Neural cell (in vitro differentiated cells): ENCODE data around the gene RPL28. TPM values are rescaled to one million over a fixed set of nuclear protein-coding genes. Genes with fewer than 3 reads are reported as not detected.

Experiments
- H2AFZ ChIP-seq: fragments of 200-600, 300-800 bp; sonication (generic), shearing (Covaris generic); 2 replicates; pipeline ENCODE4 v1.6.0; 2014; ENCODE audit warnings: low read depth, mild to moderate bottlenecking, antibody characterized with exemption, low read length, moderate library complexity
- H3F3A ChIP-seq: fragments of 200-600 bp; shearing (Covaris generic); 2 replicates; pipeline ENCODE4 v1.6.1; 2016; ENCODE audit warnings: mild to moderate bottlenecking, moderate library complexity, mixed read lengths, antibody characterized with exemption, low read length; ENCODE audit not compliant: insufficient read depth, poor library complexity, severe bottlenecking
- H3K27ac ChIP-seq: fragments of 200-600, 300-800 bp; sonication (generic), shearing (Covaris generic); 2 replicates; pipeline ENCODE4 v1.5.1; 2014; ENCODE audit warnings: mild to moderate bottlenecking, low read length, moderate library complexity
- H3K27me3 ChIP-seq: fragments of 300-800, 200-600 bp; sonication (generic), shearing (Covaris generic); 2 replicates; pipeline ENCODE4 v1.6.0; 2014; ENCODE audit warnings: mild to moderate bottlenecking, low read depth, low read length, moderate library complexity; ENCODE audit not compliant: insufficient read depth
- H3K36me3 ChIP-seq: fragments of 300-800, 200-600 bp; sonication (generic), shearing (Covaris generic); 2 replicates; pipeline ENCODE4 v1.5.1; 2014; ENCODE audit warnings: mild to moderate bottlenecking, antibody characterized with exemption, low read length, moderate library complexity; ENCODE audit not compliant: insufficient read depth
- H3K4me2 ChIP-seq: fragments of 300-800, 200-600 bp; sonication (generic), shearing (Covaris generic); 2 replicates; pipeline ENCODE4 v1.6.0; 2014; ENCODE audit warnings: mild to moderate bottlenecking, low read length
- H3K4me3 ChIP-seq: fragments of 300-800, 200-600 bp; sonication (generic), shearing (Covaris generic); 2 replicates; pipeline ENCODE4 v1.5.1; 2014; ENCODE audit warnings: mild to moderate bottlenecking, low read length, moderate library complexity
- H3K79me2 ChIP-seq: fragments of 200-600 bp; shearing (Covaris generic); replicated peaks from 2 replicates; pipeline ENCODE4 v1.6.0; 2014; ENCODE audit warnings: mild to moderate bottlenecking, low read length, moderate library complexity; ENCODE audit not compliant: insufficient read depth
- H3K9ac ChIP-seq: fragments of 300-800, 200-600 bp; sonication (generic), shearing (Covaris generic); 2 replicates; pipeline ENCODE4 v1.6.1; 2016; ENCODE audit warnings: mild to moderate bottlenecking, low read length, mixed read lengths
- H3K9me2 ChIP-seq: fragments of 200-600 bp; shearing (Covaris generic); 2 replicates; pipeline ENCODE4 v1.6.1; 2016; ENCODE audit warnings: mild to moderate bottlenecking, low read length, mixed read lengths; ENCODE audit not compliant: insufficient read depth
- H3K9me3 ChIP-seq: fragments of 200-600, 300-800 bp; sonication (generic), shearing (Covaris generic); 2 replicates; pipeline ENCODE4 v1.6.1; 2016; ENCODE audit warnings: mild to moderate bottlenecking, mixed run types, low read length, moderate library complexity, mixed read lengths
- H4K20me1 ChIP-seq: fragments of 200-600 bp; shearing (Covaris generic); 2 replicates; pipeline ENCODE4 v1.6.1; 2016; ENCODE audit warnings: mild to moderate bottlenecking, mixed run types; ENCODE audit not compliant: insufficient read depth
- CTCF ChIP-seq: fragments of 450-650 bp; IDR thresholded peaks from 2 replicates; pipeline ENCODE4 v1.5.1; 2014; ENCODE audit warnings: antibody characterized with exemption, mild to moderate bottlenecking, moderate library complexity; ENCODE audit not compliant: poor library complexity, severe bottlenecking
- EZH2 ChIP-seq: fragments of 200-600, 300-800 bp; shearing (Covaris generic), sonication (generic); IDR thresholded peaks from 2 replicates; pipeline ENCODE4 v1.6.1; 2014; ENCODE audit warnings: antibody characterized with exemption, low read length, borderline replicate concordance, mild to moderate bottlenecking; ENCODE audit not compliant: insufficient read depth, poor library complexity, severe bottlenecking
- MXI1 ChIP-seq: fragments of 450-650 bp; conservative IDR thresholded peaks from 2 replicates; pipeline ENCODE4 v1.6.1; 2014; ENCODE audit warnings: antibody characterized with exemption, mild to moderate bottlenecking; ENCODE audit not compliant: poor library complexity, severe bottlenecking
- POLR2AphosphoS5 ChIP-seq: IDR thresholded peaks from 2 replicates; pipeline ENCODE4 v1.6.1; 2012
- REST ChIP-seq: IDR thresholded peaks from 2 replicates; pipeline ENCODE4 v1.6.1; 2012; ENCODE audit warnings: borderline replicate concordance
- TAF1 ChIP-seq: IDR thresholded peaks from 2 replicates; pipeline ENCODE4 v1.6.1; 2012; ENCODE audit warnings: low read depth
- polyA plus RNA-seq: library from polyadenylated mRNA; depleted of rRNA; stranded (reverse); fragments of >200 nt; gene quantifications from 2 replicates; pipeline ENCODE4 v1.2.3, GENCODE V29; 2014

The RPL28 gene
- polyA plus RNA-seq, 1 donor from 2014 or later, result 195 TPM

GRCh38 chr19:55441692-55442321 is 56.1 kb downstream of the RPL28 start:
- Histone ChIP-seq H3K9me3 (no peaks in the 10 kb centered on the region), H3K79me2 (no peaks in the 10 kb centered on the region), H3K4me3 (peak overlapping the region; percentile 45), H3K27me3 (peaks cover 68% of the 10 kb centered on the region), H2AFZ (no peak overlapping the region), H3K36me3 (no peaks in the 10 kb centered on the region), H3K9me2 (no peaks in the 10 kb centered on the region), H3K9ac (no peak overlapping the region), H3K4me2 (no peak overlapping the region), H3K27ac (no peak overlapping the region), H3F3A (no peaks in the 10 kb centered on the region), H4K20me1 (peaks cover 6% of the 10 kb centered on the region)
- no peak for TF ChIP-seq POLR2AphosphoS5

GRCh38 chr19:55442372-55442961 is 56.7 kb downstream of the RPL28 start:
- Histone ChIP-seq H3F3A (no peaks in the 10 kb centered on the region), H3K9me2 (no peaks in the 10 kb centered on the region), H2AFZ (no peak overlapping the region), H3K4me3 (peak overlapping the region; percentile 60), H4K20me1 (peaks cover 6% of the 10 kb centered on the region), H3K27ac (no peak overlapping the region), H3K9ac (peak overlapping the region; percentile 55), H3K79me2 (no peaks in the 10 kb centered on the region), H3K9me3 (no peaks in the 10 kb centered on the region), H3K36me3 (no peaks in the 10 kb centered on the region), H3K27me3 (peaks cover 68% of the 10 kb centered on the region), H3K4me2 (no peak overlapping the region)
- TF ChIP-seq TAF1, result peak; percentile 11
- TF ChIP-seq REST, result no peak
- no peak for TF ChIP-seq MXI1
- TF ChIP-seq EZH2, result no peak
- peak; percentile 28 for TF ChIP-seq POLR2AphosphoS5

GRCh38 chr19:55443045-55443823 is 57.5 kb downstream of the RPL28 start, which contains the start of gene SHISA7:
TSS of gene SHISA7 (minus strand) at chr19:55443300. CDS start at chr19:55442863, 437 bp downstream.
- Histone ChIP-seq H3K79me2 (no peaks in the 10 kb centered on the region), H3K36me3 (no peaks in the 10 kb centered on the region), H3K4me2 (peak within 1 kb of the TSS; percentile 39), H3K9me3 (no peaks in the 10 kb centered on the region), H3K4me3 (peak within 1 kb of the TSS; percentile 60), H3K9me2 (no peaks in the 10 kb centered on the region), H2AFZ (no peak within 1 kb of the TSS), H4K20me1 (peaks cover 6% of the 10 kb centered on the region), H3K27ac (no peak within 1 kb of the TSS), H3F3A (no peaks in the 10 kb centered on the region), H3K27me3 (peaks cover 67% of the 10 kb centered on the region), H3K9ac (peak within 1 kb of the TSS; percentile 55)
- TF ChIP-seq MXI1, result no peak
- TF ChIP-seq CTCF, result peak; percentile 18
